Upper lobe of right lung (tissue), 1 donor: ENCODE measurements around the gene KIF18B. TPM values are rescaled to one million over a fixed set of nuclear protein-coding genes. Genes with fewer than 3 reads are reported as not detected.
A peak's percentile ranks its signal among the peaks of the same experiment; 100 is the strongest.

Experiments used
- ATAC-seq: fragments of 200-7000 bp; cut with Tn5 transposase; one replicate; pipeline ENCODE4 v1.9.1; 2020; ENCODE audit warnings: mild to moderate bottlenecking, moderate library complexity
- DNase-seq: peaks from one replicate; pipeline ENCODE4 v3.0.0-alpha.2; 2020
- H3K27ac ChIP-seq: fragments of 200-600 bp; one replicate; pipeline ENCODE4 v1.8.0; 2022
- H3K27me3 ChIP-seq: fragments of 200-600 bp; one replicate; pipeline ENCODE4 v1.8.0; 2022; ENCODE audit warnings: mild to moderate bottlenecking
- H3K36me3 ChIP-seq: fragments of 200-600 bp; one replicate; pipeline ENCODE4 v1.8.0; 2022
- H3K4me1 ChIP-seq: fragments of 200-600 bp; one replicate; pipeline ENCODE4 v1.8.0; 2022
- H3K4me3 ChIP-seq: fragments of 200-600 bp; one replicate; pipeline ENCODE4 v1.8.0; 2022; ENCODE audit warnings: mild to moderate bottlenecking
- H3K9me3 ChIP-seq: fragments of 200-600 bp; one replicate; pipeline ENCODE4 v1.8.0; 2022
- intact Hi-C: fragments of 100-400 bp; cut with DNase I; formaldehyde crosslinking; loops from one replicate; pipeline ENCODE4 v1.11.0; 2022
- total RNA-seq: library from RNA; stranded (reverse); fragmentation: NEBNext Ultra II Directional; extraction: Animal tissue kit (Norgen Biotek cat#: 25700); gene quantifications from one replicate; pipeline ENCODE4 v1.2.1, GENCODE V29; 2021
- TF ChIP-seq, protein P1 (sequence below): fragments of 200-600 bp; IDR thresholded peaks from one replicate; pipeline ENCODE4 v1.8.0; 2022; ENCODE audit warnings: antibody characterized with exemption
- donor health status: DM: no; HTN: yes; CAD: no; lungs with severe emphysema.

KIF18B gene
- total RNA-seq, 1 donor from 2014 or later: 0.32 TPM

DNA sequence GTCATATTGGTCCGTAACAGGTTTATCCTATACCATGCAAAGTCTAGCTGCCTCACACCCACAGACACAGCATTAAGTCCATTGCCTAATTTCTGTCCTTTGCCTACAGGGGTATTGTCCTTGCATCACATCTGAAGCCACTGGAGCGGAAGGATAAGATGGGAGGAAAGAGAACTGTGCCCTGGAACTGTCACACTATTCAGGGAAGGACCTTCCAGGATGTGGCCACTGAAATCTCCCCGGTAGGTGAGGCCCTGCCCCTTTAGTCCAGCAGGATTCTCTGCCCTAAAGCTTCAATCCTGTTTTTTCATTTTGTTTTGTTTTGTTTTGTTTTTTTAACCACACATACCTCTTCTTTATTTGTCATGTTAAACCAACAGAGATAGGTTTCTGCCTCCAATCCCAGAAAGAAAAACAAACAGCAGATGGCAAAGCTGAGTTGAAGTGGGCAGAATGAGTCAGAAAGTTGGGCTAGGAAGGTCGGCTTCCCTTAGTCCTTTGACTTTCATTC lies 46.1 kb downstream of the KIF18B start:
- H3K9me3 ChIP-seq: no peaks in the 10 kb centered on the region
- TF ChIP-seq, protein P1, sequence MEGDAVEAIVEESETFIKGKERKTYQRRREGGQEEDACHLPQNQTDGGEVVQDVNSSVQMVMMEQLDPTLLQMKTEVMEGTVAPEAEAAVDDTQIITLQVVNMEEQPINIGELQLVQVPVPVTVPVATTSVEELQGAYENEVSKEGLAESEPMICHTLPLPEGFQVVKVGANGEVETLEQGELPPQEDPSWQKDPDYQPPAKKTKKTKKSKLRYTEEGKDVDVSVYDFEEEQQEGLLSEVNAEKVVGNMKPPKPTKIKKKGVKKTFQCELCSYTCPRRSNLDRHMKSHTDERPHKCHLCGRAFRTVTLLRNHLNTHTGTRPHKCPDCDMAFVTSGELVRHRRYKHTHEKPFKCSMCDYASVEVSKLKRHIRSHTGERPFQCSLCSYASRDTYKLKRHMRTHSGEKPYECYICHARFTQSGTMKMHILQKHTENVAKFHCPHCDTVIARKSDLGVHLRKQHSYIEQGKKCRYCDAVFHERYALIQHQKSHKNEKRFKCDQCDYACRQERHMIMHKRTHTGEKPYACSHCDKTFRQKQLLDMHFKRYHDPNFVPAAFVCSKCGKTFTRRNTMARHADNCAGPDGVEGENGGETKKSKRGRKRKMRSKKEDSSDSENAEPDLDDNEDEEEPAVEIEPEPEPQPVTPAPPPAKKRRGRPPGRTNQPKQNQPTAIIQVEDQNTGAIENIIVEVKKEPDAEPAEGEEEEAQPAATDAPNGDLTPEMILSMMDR: no peak
- H3K36me3 ChIP-seq: peaks cover 4% of the 10 kb centered on the region
- DNase-seq (no peak), ATAC-seq (no peak)
- intact Hi-C loops: no loop called here
- H3K27ac ChIP-seq: no peak overlapping the region
- no peak overlapping the region for H3K4me3 ChIP-seq
- peaks cover 29% of the 10 kb centered on the region for H3K4me1 ChIP-seq
- H3K27me3 ChIP-seq: no peaks in the 10 kb centered on the region

DNA sequence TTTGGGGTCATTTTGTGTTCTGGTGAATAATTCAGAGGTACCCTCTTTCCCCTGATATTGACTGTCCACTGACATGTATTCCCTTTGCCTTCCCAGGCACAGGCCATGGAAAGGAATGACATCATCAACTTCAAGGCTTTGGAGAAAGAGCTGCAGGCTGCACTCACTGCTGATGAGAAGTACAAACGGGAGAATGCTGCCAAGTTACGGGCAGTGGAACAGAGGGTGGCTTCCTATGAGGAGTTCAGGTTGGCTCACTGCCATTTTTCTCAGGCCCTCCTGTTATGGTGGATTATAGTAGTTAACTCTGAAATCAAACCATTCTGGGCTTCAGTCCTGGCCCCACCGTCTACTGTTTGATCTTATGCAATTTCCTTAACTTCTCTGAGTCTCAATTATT lies 46.7 kb downstream of the KIF18B start:
- ATAC-seq (no peak), DNase-seq (no peak)
- H3K4me1 ChIP-seq: peaks cover 29% of the 10 kb centered on the region
- no peak overlapping the region for H3K4me3 ChIP-seq
- no peaks in the 10 kb centered on the region for H3K27me3 ChIP-seq
- H3K9me3 ChIP-seq: no peaks in the 10 kb centered on the region
- H3K27ac ChIP-seq: no peak overlapping the region
- TF ChIP-seq, protein P1: no peak
- intact Hi-C loops: no loop called here
- H3K36me3 ChIP-seq: peaks cover 9% of the 10 kb centered on the region

DNA sequence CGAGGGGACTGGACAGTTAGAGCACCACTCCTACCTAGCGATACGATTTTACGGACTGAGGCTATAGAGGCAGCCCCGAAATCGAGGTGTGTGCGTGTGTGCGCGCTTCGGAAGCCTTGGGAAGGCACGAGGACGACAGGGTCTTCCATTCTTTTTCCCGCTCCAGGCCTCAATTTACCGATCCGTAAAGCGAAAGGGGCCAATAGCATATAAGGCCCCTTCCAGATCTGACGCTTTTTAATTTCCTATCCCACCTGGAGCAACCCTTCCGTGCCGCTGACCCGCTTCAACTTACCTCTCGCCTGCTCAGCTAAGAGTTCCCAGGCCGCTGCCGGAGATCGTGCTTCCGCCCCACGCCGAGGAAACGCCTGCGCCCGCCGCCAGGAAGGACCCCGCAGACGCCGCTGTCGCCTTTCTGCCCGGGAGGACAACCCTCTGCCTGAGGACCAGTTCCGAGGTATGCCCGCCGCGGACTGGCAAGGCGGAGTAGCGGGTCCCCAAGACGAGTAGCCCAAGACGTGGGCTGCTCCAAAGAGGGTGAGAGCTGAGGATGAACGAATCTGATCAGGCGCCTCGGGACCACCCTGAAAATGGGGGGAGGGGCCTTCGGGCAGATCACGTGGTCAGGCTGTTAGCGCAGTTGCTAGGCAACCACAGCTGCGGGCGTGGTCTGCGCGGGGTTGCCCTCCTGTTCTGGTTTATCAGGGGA lies 48.3 kb downstream of the KIF18B start, which contains the start of gene EFTUD2:
EFTUD2 (minus strand) TSS at position 372 of the 709 bp plus-strand sequence. CDS start 4,924 bp downstream, outside the sequence.
- H3K4me1 ChIP-seq: peaks cover 29% of the 10 kb centered on the region
- H3K9me3 ChIP-seq: no peaks in the 10 kb centered on the region
- DNase-seq (peak; percentile 96), ATAC-seq (peak; percentile 96)
- TF ChIP-seq, protein P1: no peak
- peaks cover 14% of the 10 kb centered on the region for H3K36me3 ChIP-seq
- H3K27ac ChIP-seq: peak within 1 kb of the TSS; percentile 99
- H3K4me3 ChIP-seq: peak within 1 kb of the TSS; percentile 90
- intact Hi-C loops: no loop called here
- no peaks in the 10 kb centered on the region for H3K27me3 ChIP-seq

DNA sequence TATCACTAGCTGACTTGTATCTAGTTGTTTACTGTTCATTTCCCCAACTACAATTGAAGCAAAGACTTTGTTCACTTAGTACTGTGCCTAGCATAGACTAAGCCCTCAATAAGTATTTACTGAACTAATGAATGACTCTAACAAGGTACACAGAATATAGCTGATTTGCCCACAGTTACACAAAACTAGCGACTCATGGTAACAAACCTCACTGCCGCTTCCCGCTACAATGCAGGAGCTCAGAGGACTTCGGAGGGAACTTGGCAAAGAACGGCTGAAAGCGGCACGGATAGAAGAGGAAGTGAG lies 48.9 kb downstream of the KIF18B start:
- no peaks in the 10 kb centered on the region for H3K9me3 ChIP-seq
- H3K27me3 ChIP-seq: no peaks in the 10 kb centered on the region
- no peak for DNase-seq
- H3K4me3 ChIP-seq: peak overlapping the region; percentile 90
- ATAC-seq: no peak
- H3K4me1 ChIP-seq: peaks cover 29% of the 10 kb centered on the region
- TF ChIP-seq, protein P1: no peak
- peak overlapping the region; percentile 99 for H3K27ac ChIP-seq
- peaks cover 19% of the 10 kb centered on the region for H3K36me3 ChIP-seq
- intact Hi-C loops: no loop called here

DNA sequence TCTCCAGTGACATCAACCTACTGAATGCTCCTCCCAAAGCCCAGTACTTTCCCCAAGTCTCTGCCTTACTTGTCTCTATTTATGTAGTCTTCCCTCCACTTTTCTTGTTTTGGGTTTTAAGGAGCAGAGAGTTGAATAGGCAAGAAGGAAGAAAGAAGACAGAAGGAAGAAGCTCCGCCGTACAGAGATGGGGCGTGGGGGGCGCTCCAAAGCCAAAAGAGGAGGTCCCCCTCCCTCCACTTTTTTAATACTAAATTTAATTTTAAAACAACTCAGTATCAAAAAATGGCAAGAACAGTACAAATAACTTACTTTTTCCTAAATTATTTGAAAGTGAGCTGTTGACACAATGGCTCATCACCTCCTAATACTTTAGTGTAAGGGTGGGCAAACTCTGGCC lies 52.9 kb downstream of the KIF18B start:
- TF ChIP-seq, protein P1: no peak
- intact Hi-C loops: no loop called here

More for the DNA sequence above, 52.9 kb downstream of the KIF18B start:
- Histone ChIP-seq H3K27ac (no peak overlapping the region), H3K9me3 (no peaks in the 10 kb centered on the region), H3K36me3 (peaks cover 51% of the 10 kb centered on the region), H3K4me3 (no peak overlapping the region), H3K27me3 (no peaks in the 10 kb centered on the region), H3K4me1 (peaks cover 15% of the 10 kb centered on the region)
- DNase-seq (no peak), ATAC-seq (no peak)
